C4-2B (cell line): Measurements from ENCODE around the gene CDC27.

Experiments used
- CTCF ChIP-seq: fragments of 450-650 bp; conservative IDR thresholded peaks from 2 replicates; pipeline ENCODE4 v1.5.1; 2017; ENCODE audit warnings: mild to moderate bottlenecking
- ZFX ChIP-seq: fragments of 450-650 bp; IDR thresholded peaks from 2 replicates; pipeline ENCODE4 v1.6.1; 2017

GRCh38 chr17:47214931-47215330 is 25.8 kb upstream of the CDC27 start:
- no peak for TF ChIP-seq CTCF
- TF ChIP-seq ZFX: no peak
